Hepatocyte (in vitro differentiated cells): Measurements from ENCODE around the gene RAB32.

Experiments used
- EZH2phosphoT487 ChIP-seq: fragments of 200-600 bp; sonication (generic); IDR thresholded peaks from one replicate; pipeline ENCODE4 v1.6.1; 2018; ENCODE audit warnings: antibody characterized with exemption, mild to moderate bottlenecking, low read depth, moderate library complexity; ENCODE audit not compliant: unreplicated experiment, severe bottlenecking
- TF ChIP-seq, protein P1 (sequence below): fragments of 200-600 bp; sonication (generic); IDR thresholded peaks from 2 replicates; pipeline ENCODE4 v1.5.1; 2016; ENCODE audit warnings: antibody characterized with exemption, mild to moderate bottlenecking; ENCODE audit not compliant: poor library complexity

DNA sequence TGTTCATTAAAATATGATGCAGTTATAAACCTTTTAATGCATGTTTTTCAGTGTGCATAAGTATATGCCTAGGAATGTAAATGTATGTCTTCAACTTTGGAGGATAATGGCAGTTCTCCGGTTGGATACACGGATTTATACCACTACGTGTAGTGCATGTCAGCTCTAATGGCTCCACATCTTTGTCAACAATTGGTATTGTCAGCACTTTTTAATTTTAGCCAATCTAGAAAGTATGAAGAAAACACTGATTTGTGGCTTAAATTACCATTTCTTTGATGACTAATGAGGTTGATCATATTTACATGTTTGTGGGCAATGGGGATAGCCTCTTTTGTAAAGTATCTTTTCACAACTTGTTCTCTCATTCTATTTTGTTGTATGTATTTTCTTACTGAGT is 10.9 kb upstream of the RAB32 start:
- TF ChIP-seq, protein P1, sequence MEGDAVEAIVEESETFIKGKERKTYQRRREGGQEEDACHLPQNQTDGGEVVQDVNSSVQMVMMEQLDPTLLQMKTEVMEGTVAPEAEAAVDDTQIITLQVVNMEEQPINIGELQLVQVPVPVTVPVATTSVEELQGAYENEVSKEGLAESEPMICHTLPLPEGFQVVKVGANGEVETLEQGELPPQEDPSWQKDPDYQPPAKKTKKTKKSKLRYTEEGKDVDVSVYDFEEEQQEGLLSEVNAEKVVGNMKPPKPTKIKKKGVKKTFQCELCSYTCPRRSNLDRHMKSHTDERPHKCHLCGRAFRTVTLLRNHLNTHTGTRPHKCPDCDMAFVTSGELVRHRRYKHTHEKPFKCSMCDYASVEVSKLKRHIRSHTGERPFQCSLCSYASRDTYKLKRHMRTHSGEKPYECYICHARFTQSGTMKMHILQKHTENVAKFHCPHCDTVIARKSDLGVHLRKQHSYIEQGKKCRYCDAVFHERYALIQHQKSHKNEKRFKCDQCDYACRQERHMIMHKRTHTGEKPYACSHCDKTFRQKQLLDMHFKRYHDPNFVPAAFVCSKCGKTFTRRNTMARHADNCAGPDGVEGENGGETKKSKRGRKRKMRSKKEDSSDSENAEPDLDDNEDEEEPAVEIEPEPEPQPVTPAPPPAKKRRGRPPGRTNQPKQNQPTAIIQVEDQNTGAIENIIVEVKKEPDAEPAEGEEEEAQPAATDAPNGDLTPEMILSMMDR, result no peak
- TF ChIP-seq EZH2phosphoT487, result no peak
